Cerebellar nuclear complex (tissue), 1 donor: ENCODE results near the gene ZNF185.
"Not testable (repeated sequence)": the region's sequence is repeated elsewhere in the genome, so short reads cannot be mapped to it uniquely, and the experiment has no call there.

Source experiments
- DNase-seq, 2 experiments: peaks; one replicate each; lab custom pipeline; 2025; lab: John Stamatoyannopoulos, UW

The ZNF185 gene

GRCh38 chrX:152895724-152896420, 2.0 kb upstream of the ZNF185 start:
- no peak for DNase-seq

DNA sequence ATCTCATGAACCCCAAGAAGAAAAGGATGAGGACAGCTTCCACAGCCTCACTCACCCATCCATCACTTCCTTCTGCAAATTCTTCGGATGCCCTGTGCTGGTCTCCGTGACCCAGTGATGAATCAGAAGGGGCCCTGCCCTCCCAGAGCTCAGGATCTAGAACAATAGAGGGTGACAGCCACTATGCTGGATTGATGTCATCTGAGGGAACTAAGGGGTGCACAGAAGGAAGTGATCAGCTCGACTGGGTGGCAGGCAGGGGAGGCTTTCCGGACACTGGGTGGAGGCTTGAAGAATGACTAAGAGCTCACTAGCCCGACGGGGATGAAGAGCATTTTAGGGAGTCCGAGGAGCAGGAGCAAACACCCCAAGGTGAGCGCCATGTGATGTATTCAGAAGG, 1.4 kb upstream of the ZNF185 start:
- no peak for DNase-seq

DNA sequence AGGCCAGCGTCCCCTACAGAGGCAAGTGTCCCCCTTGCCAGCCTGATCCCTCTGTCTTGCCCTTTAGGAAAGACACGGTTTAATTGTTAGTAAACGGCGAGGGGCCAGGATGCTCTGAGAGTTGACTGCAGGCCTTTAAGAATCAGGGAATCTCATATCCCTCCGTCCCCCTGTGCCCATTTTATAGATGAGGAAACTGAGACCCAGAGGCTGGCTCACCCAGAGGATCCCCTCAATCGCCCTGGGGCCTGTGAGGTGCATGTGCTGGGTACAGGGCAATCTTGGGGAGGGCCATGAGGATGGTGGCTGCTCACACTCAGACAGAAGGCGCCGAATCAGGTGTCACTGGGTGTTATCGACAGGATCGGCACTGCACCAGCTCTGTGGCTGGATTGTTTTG, 575 bp downstream of the ZNF185 start:
- DNase-seq = no peak

DNA sequence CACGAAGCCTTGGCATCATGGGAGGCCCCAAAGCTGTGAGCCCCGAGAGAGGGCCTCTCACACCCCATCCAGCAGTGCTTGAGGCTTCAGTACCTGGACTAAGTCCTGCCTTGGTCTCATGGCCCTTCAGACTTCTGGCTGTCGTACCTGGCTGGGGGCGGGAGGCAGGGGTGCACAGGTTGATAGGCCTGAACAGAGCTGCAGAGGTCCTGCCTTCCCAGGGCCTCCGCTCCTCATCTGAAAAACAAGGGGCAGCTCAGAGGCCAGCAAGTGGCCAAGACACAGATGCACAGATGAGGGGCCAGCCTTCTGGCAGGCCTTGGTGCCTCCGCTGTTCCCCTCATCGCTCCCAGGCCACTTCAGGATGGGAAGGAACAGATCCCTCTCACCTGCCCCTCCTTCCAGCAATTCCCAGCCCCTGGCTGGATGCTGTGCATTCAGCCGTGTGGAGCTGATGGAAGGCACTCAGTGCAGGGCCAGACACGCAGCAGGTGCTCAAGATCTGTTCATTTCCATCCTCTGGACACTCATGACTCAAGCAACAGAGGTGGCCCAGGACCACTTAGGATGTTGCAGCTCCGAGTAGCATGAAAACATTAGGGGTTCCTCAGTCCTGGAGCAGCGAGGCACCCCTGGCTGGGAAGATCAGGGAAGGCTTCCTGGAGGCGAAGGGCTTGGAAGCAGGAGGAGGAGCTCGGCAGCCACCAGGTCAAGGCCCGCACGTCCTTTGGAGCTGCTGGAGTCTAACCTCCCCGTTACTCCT, 1.4 kb downstream of the ZNF185 start:
- no peak for DNase-seq

- peak in 1 of 2 experiments; percentile 24 for DNase-seq
Observed at GRCh38 chrX:152899874-152900719, 2.2 kb downstream of the ZNF185 start.

GRCh38 chrX:152900937-152901445, 3.1 kb downstream of the ZNF185 start:
- DNase-seq = no peak

GRCh38 chrX:152901816-152902501, 4.1 kb downstream of the ZNF185 start:
- no peak for DNase-seq

DNA sequence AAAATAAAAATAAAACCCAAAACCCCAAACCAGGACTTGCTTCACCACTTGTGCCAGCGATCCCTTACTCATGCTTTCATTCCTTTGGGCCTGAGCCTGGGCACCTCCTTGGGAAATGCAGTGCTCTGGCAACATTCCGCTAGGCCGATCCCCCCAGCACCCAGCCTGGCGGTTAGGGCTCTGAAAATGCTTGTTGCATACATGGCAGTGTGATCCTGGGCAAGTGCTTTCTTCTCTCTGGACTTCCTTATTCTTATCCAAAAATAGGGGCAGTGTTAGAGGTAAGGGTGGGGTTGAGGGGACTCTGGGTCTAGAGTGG, 4.6 kb downstream of the ZNF185 start:
- DNase-seq = no peak

- no peak for DNase-seq
Observed at GRCh38 chrX:152903589-152903988, 5.7 kb downstream of the ZNF185 start.

DNA sequence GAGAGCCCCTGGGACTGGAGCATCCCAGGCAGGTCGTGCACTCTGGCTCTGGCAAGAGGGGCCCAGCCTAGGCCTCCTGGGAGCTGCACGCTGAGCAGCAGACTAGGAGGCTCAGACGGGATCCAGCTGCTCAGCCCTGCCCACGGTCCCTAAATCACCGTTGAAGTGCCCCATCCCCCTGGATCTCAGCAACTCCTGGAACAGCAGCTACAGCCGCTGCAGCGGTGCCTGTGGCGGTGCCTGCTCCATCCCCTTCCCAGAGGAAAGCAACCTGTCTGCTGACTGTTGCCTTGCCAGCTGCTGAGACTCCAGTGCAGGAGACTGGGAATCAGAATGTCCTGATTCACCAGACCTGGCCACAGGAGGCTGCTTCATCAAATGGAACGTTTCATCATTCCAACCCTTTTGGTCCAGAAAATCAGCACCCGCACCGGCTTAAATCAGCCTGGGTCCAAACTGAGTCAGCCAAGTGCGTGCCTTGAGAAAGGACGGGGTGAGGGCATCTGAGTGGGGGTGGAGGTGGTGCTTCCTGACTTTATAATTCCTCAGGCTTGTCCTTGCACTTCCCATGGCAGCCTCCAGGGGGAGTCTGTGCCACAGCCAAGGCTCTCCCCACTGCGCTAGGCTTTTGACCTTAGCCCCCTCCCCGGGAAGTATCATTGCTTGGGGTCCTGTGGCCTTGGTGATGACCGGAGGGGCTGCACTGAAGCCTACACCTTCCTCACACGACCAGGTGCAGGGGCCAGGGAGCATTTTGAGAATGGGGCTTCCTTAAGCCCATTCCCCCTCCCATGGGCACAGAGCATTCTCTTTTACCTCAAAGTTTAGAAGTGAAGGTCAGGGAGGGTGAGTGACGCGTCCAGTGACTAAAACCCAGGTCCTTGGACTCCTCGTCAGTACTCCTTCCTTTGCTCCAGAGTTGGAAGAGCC, 6.5 kb downstream of the ZNF185 start:
- no peak for DNase-seq

DNA sequence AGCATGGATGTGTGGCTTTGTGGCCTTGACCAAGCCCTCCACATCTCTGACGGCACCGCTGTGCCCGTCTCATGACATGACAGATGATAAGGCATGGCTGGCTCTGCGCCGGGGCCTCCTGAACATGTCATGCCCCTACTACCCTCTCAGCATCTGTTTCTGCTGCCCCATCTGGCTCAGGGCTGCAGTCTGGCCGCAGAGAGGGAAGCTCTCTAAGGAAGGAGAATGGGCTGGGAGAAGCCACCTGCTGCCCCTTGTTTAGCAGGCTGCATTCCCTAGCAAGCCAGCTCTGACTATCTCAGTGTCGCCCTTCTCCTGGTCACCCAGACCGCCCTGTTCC, 7.2 kb downstream of the ZNF185 start:
- no peak for DNase-seq

DNA sequence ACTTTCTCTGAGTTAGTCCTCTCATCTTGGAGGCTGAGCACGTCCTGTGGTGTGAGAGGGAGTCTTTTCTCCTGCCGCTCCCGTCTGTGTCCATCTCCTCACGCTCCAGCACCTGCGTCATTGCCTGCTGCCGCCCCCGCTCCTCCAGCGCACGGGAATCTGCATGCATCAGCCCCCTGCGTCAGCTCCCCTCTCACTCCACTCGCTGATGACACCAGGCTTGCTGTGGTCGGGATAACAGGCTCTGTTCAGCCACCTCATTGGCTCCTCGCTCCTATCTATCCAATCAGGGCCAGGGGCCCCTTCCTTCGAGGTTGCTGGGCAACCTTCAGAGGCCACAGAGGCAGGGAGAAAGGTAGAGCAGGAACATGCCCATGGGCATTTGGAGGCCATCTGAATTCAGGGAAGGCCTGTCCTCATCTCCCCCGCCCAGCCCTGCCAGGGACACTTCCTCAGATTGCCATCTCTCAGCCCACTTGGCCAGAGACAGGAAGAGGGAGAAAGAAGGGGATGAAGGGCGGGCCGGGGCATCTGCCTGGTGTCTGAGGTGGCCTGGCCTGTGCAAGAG, 9.3 kb downstream of the ZNF185 start:
- no peak for DNase-seq

- no peak for DNase-seq
Observed at GRCh38 chrX:152908486-152908885, 10.6 kb downstream of the ZNF185 start.

- DNase-seq = not testable (repeated sequence)
Observed at GRCh38 chrX:152910018-152910417, 12.2 kb downstream of the ZNF185 start.

DNA sequence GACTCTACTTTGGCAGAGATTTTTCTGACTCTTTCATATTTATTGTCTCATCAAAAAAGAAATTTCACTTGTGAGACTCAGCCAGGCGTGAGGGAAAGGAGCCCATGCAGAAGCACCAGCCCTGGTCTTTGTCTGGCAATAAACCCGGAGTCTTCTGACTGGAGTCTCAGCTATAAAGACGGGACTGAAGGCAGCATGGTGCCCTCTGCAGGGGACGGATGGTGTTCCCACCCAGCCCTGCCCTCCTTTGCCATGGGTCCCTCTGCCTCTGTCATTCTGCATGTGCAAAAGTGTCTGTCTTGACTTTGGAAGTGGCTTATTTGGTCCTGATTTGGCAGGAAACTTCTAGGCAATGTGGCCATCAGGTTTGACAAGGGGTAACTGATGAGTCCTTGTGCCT, 14.2 kb downstream of the ZNF185 start:
- no peak for DNase-seq

- no peak for DNase-seq
Observed at GRCh38 chrX:152912641-152913040, 14.8 kb downstream of the ZNF185 start.

- DNase-seq = no peak
Observed at GRCh38 chrX:152913346-152913745, 15.5 kb downstream of the ZNF185 start.

DNA sequence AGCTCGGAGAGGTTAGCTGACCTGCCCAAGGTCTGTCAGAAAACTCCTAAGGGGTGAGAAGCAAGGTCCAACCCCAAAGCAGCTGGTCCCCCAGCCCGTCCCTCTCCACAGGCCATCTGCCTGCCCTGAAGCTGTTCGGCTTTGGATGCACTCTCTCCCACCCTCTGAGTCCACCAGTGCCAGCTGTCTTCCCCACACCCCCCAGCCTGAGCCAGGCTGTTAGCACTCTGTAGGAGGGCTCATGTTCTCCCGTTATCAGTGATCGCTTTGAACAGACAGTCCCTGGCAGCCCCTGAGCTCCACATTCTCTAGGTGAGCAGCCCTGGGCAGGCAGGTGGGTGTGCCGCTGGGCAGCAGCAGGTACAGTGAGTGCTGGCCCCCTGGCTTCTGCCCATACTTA, 16.0 kb downstream of the ZNF185 start:
- DNase-seq = no peak

DNA sequence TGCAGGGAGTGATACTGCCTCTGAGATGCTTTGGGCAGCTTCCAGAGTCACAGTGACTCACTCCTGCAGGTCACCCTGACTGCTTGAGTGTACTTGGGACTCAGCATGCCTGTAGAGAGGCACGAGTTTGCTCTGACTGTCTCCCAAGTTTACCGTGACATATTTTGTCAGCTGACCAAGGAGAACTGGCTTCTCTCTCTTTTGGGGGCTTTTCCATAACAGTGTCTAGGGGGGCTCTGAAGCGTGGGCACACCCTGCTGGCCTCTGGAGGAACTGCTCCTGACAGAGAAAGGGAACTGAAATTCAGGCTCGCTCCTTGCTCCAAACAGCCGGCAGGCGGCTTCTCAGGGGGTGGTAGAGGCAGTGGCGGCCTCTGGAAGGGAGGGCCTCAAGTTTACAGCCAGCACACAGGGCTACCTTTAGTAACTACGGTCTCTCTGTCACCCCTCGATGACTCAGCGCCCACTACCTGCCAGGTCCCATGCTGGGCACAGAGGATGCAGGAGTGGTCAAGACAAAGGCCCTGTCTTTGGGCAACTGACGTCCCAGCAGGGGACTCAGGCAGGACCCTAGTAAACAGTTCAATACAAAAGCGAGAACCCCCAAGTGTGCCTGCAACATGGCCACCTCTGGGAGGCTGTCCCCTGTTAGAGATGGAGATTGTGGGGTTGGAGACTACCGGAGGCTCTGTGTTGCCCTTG, 17.8 kb downstream of the ZNF185 start:
- no peak for DNase-seq
